ENCODE measurements around the gene TXNIP.
A peak's percentile ranks its signal among the peaks of the same experiment; 100 is the strongest.
"Not testable (repeated sequence)": the region's sequence is repeated elsewhere in the genome, so short reads cannot be mapped to it uniquely, and the experiment has no call there.

Gene TXNIP

GRCh38 chr1:145996433-145997015 is at the start of gene TXNIP:
TSS of gene TXNIP (minus strand) at chr1:145996579. CDS start at chr1:145996266, 313 bp downstream.
- DNase-seq: peak; percentile 98

- DNase-seq: no peak
Observed at GRCh38 chr1:146039844-146040194, 43.4 kb upstream of the TXNIP start.

GRCh38 chr1:146036965-146037646 is 40.7 kb upstream of the TXNIP start:
- DNase-seq: peak; percentile 90

- no peak for DNase-seq
Observed at GRCh38 chr1:146036241-146036964, 40.0 kb upstream of the TXNIP start.

GRCh38 chr1:146035048-146035423 is 38.7 kb upstream of the TXNIP start:
- no peak for DNase-seq

GRCh38 chr1:146032631-146033219 is 36.3 kb upstream of the TXNIP start:
- no peak for DNase-seq

GRCh38 chr1:146031476-146031875 is 35.1 kb upstream of the TXNIP start:
- DNase-seq: no peak

GRCh38 chr1:146029117-146029516 is 32.7 kb upstream of the TXNIP start:
- DNase-seq: no peak

GRCh38 chr1:146026650-146027049 is 30.3 kb upstream of the TXNIP start:
- DNase-seq: not testable (repeated sequence)

GRCh38 chr1:146025787-146026495 is 29.6 kb upstream of the TXNIP start:
- not testable (repeated sequence) for DNase-seq

- DNase-seq: no peak
Observed at GRCh38 chr1:146022403-146023127, 26.2 kb upstream of the TXNIP start.

- DNase-seq: no peak
Observed at GRCh38 chr1:146021622-146022402, 25.4 kb upstream of the TXNIP start, which contains the start of gene HJV. TSS of gene HJV (minus strand) at chr1:146021735. CDS start at chr1:146020231, 1,504 bp downstream.

GRCh38 chr1:146021050-146021445 is 24.7 kb upstream of the TXNIP start:
- DNase-seq: no peak

- no peak for DNase-seq
Observed at GRCh38 chr1:146020058-146021049, 24.0 kb upstream of the TXNIP start.

- no peak for DNase-seq
Observed at GRCh38 chr1:146019231-146020057, 23.1 kb upstream of the TXNIP start.

- DNase-seq: no peak
Observed at GRCh38 chr1:146016891-146017290, 20.5 kb upstream of the TXNIP start.

GRCh38 chr1:146013559-146013922 is 17.2 kb upstream of the TXNIP start:
- DNase-seq: no peak

- DNase-seq: no peak
Observed at GRCh38 chr1:146012703-146013558, 16.6 kb upstream of the TXNIP start.

All from islet precursor cell (in vitro differentiated cells).